IMR-90 (cell line): ENCODE data around the gene EXOC4. TPM values are rescaled to one million over a fixed set of nuclear protein-coding genes. Genes with fewer than 3 reads are reported as not detected.

Source experiments
- ATAC-seq: fragments of 200-7000 bp; cut with Tn5 transposase; 2 replicates; pipeline ENCODE4 v1.9.1; 2020; ENCODE audit warnings: low read depth, mild to moderate bottlenecking, moderate library complexity
- BruUV-seq: library from RNA; stranded (reverse); fragments of 400-500 nt; replicated peaks from 2 replicates; lab custom pipeline; 2021; lab: Mats Ljungman, UMichigan
- CTCF ChIA-PET: fragments of 300-600 bp; formaldehyde crosslinking; extraction: SDS; loops from one replicate; lab custom pipeline; 2021; ENCODE audit warnings: antibody characterized with exemption; lab: Yijun Ruan, JAX
- POLR2A ChIA-PET: fragments of 300-600 bp; sonication (Branson Sonifier 250); formaldehyde crosslinking; loops from one replicate; lab custom pipeline; 2022; ENCODE audit warnings: antibody characterized with exemption; ENCODE audit not compliant: unreplicated experiment; lab: Charles Lee
- DNase-seq: peaks from one replicate; pipeline ENCODE4 v3.0.0; 2013
- H2AFZ ChIP-seq: replicated peaks from 2 replicates; pipeline ENCODE3; 2013; ENCODE audit warnings: low read length, mild to moderate bottlenecking; ENCODE audit not compliant: poor library complexity
- H2AK5ac ChIP-seq: 2 replicates; pipeline ENCODE4 v1.6.1; 2013; ENCODE audit warnings: low read depth, low read length, inconsistent platforms
- H2AK9ac ChIP-seq: replicated peaks from 2 replicates; pipeline ENCODE3; 2013; ENCODE audit warnings: mild to moderate bottlenecking, low read depth, low read length, moderate library complexity; ENCODE audit not compliant: poor library complexity
- H2BK120ac ChIP-seq: 2 replicates; pipeline ENCODE4 v1.6.1; 2013; ENCODE audit warnings: low read depth, low read length, inconsistent platforms
- H2BK15ac ChIP-seq: 3 replicates; pipeline ENCODE4 v1.6.1; 2013; ENCODE audit warnings: low read depth, low read length, inconsistent platforms
- H2BK20ac ChIP-seq: 2 replicates; pipeline ENCODE4 v1.6.1; 2013; ENCODE audit warnings: low read depth, mild to moderate bottlenecking, inconsistent platforms, low read length, moderate library complexity
- H2BK5ac ChIP-seq: 2 replicates; pipeline ENCODE4 v1.6.1; 2013; ENCODE audit warnings: mild to moderate bottlenecking, low read depth, low read length, inconsistent platforms; ENCODE audit not compliant: poor library complexity, severe bottlenecking
- H3K14ac ChIP-seq: replicated peaks from 2 replicates; pipeline ENCODE4 v1.6.1; 2013; ENCODE audit warnings: low read depth, low read length, inconsistent platforms
- H3K18ac ChIP-seq: 2 replicates; pipeline ENCODE4 v1.6.1; 2013; ENCODE audit warnings: low read depth, low read length, control low read depth
- H3K23ac ChIP-seq: 2 replicates; pipeline ENCODE4 v1.6.1; 2013; ENCODE audit warnings: low read depth, low read length, inconsistent platforms
- H3K27ac ChIP-seq: 2 replicates; pipeline ENCODE4 v1.5.1; 2013; ENCODE audit warnings: mild to moderate bottlenecking, control low read depth, low read length; ENCODE audit not compliant: insufficient read depth
- H3K27me3 ChIP-seq: 2 replicates; pipeline ENCODE4 v1.6.1; 2013; ENCODE audit warnings: low read length; ENCODE audit not compliant: control insufficient read depth, insufficient read depth
- H3K36me3 ChIP-seq: 2 replicates; pipeline ENCODE4 v1.6.1; 2013; ENCODE audit warnings: low read length, mixed read lengths; ENCODE audit not compliant: control insufficient read depth, insufficient read depth
- H3K4ac ChIP-seq: 2 replicates; pipeline ENCODE4 v1.6.1; 2013; ENCODE audit warnings: low read depth, low read length, inconsistent platforms
- H3K4me1 ChIP-seq: 2 replicates; pipeline ENCODE4 v1.6.1; 2013; ENCODE audit warnings: low read length, mixed read lengths; ENCODE audit not compliant: control insufficient read depth, insufficient read depth
- H3K4me2 ChIP-seq: 2 replicates; pipeline ENCODE4 v1.6.1; 2013; ENCODE audit warnings: low read depth, mild to moderate bottlenecking, control low read depth, low read length, moderate library complexity
- H3K4me3 ChIP-seq: 2 replicates; pipeline ENCODE4 v1.5.1; 2013; ENCODE audit warnings: low read depth, mild to moderate bottlenecking, control low read depth, low read length, moderate library complexity; ENCODE audit not compliant: insufficient read depth
- H3K56ac ChIP-seq: 2 replicates; pipeline ENCODE4 v1.6.1; 2013; ENCODE audit warnings: low read length, inconsistent platforms; ENCODE audit not compliant: insufficient read depth; ENCODE audit errors: extremely low read depth
- H3K79me1 ChIP-seq, 2 experiments: 2 replicates each; pipeline ENCODE4 v1.6.1; 2013; ENCODE audit warnings: low read length in 2 of 2, inconsistent platforms in 1 of 2, low read depth in 1 of 2
- H3K9ac ChIP-seq: 2 replicates; pipeline ENCODE4 v1.6.1; 2013; ENCODE audit warnings: low read depth, low read length, control low read depth
- H3K9me1 ChIP-seq: 2 replicates; pipeline ENCODE4 v1.6.1; 2013; ENCODE audit warnings: low read length, inconsistent platforms; ENCODE audit not compliant: insufficient read depth
- H3K9me3 ChIP-seq: 2 replicates; pipeline ENCODE4 v1.6.1; 2013; ENCODE audit warnings: low read length; ENCODE audit not compliant: control insufficient read depth, insufficient read depth
- H4K20me1 ChIP-seq: 2 replicates; pipeline ENCODE4 v1.6.1; 2013; ENCODE audit warnings: low read length, inconsistent platforms; ENCODE audit not compliant: insufficient read depth
- H4K5ac ChIP-seq: 2 replicates; pipeline ENCODE4 v1.6.1; 2013; ENCODE audit warnings: mild to moderate bottlenecking, low read depth, low read length, control low read depth
- H4K8ac ChIP-seq, 2 experiments: 2 replicates each; pipeline ENCODE4 v1.6.1; 2013; ENCODE audit warnings: low read depth in 2 of 2, low read length in 2 of 2, control low read depth in 1 of 2, inconsistent platforms in 1 of 2
- H4K91ac ChIP-seq: 2 replicates; pipeline ENCODE4 v1.6.1; 2013; ENCODE audit warnings: low read depth, low read length, inconsistent platforms; ENCODE audit not compliant: insufficient read depth
- CEBPB ChIP-seq: IDR thresholded peaks from 2 replicates; pipeline ENCODE4 v1.6.1; 2012; ENCODE audit warnings: low read depth, low read length, improper control_type of control experiment
- CHD1 ChIP-seq: IDR thresholded peaks from 2 replicates; pipeline ENCODE4 v1.6.1; 2012; ENCODE audit warnings: low read depth, low read length, improper control_type of control experiment
- CTCF ChIP-seq: conservative IDR thresholded peaks from 2 replicates; pipeline ENCODE4 v1.5.1; 2012; ENCODE audit warnings: mild to moderate bottlenecking, low read depth, low read length, improper control_type of control experiment
- ELK1 ChIP-seq: fragments of 150-350 bp; IDR thresholded peaks from 2 replicates; pipeline ENCODE4 v1.6.1; 2016; ENCODE audit warnings: low read depth, mild to moderate bottlenecking, low read length, moderate library complexity, borderline replicate concordance
- FOS ChIP-seq: fragments of 150-350 bp; IDR thresholded peaks from 2 replicates; pipeline ENCODE4 v1.6.1; 2016; ENCODE audit warnings: low read depth, low read length
- MAFK ChIP-seq: IDR thresholded peaks from 2 replicates; pipeline ENCODE4 v1.6.1; 2012; ENCODE audit warnings: low read depth, low read length, improper control_type of control experiment
- MAZ ChIP-seq: IDR thresholded peaks from 2 replicates; pipeline ENCODE4 v1.6.1; 2012; ENCODE audit warnings: low read depth, mild to moderate bottlenecking, low read length, improper control_type of control experiment, moderate library complexity, borderline replicate concordance
- NFE2L2 ChIP-seq: fragments of 150-350 bp; IDR thresholded peaks from 2 replicates; pipeline ENCODE4 v1.6.1; 2016; ENCODE audit warnings: low read depth, mild to moderate bottlenecking, low read length
- POLR2A ChIP-seq: IDR thresholded peaks from 2 replicates; pipeline ENCODE4 v1.6.1; 2012; ENCODE audit warnings: mild to moderate bottlenecking, low read depth, low read length
- RCOR1 ChIP-seq: IDR thresholded peaks from 2 replicates; pipeline ENCODE4 v1.6.1; 2012; ENCODE audit warnings: mild to moderate bottlenecking, low read length, improper control_type of control experiment; ENCODE audit not compliant: insufficient replicate concordance
- SMC3 ChIP-seq: fragments of 150-350 bp; IDR thresholded peaks from 2 replicates; pipeline ENCODE4 v1.6.1; 2016; ENCODE audit warnings: low read depth, mild to moderate bottlenecking, antibody characterized with exemption, low read length, moderate library complexity
- USF2 ChIP-seq: fragments of 150-350 bp; IDR thresholded peaks from 2 replicates; pipeline ENCODE4 v1.6.1; 2017; ENCODE audit warnings: mild to moderate bottlenecking, antibody characterized with exemption, low read length, low read depth
- WGBS, 2 experiments: methylation state at CpG; one replicate each; pipeline versions ENCODE4 v1.1.5 to v1.1.7; 2013; ENCODE audit warnings: missing lambda C conversion rate in 2 of 2; ENCODE audit not compliant: insufficient read length in 1 of 2; ENCODE audit errors: extremely low coverage in 2 of 2; 5-methylcytosine and 5-hydroxymethylcytosine counted together
- dilution Hi-C: fragments of 300-500 bp; cut with HindIII; formaldehyde crosslinking; loops from one replicate; pipeline ENCODE4 v1.14.3; 2018; ENCODE audit warnings: low sequenced_read_pairs; ENCODE audit not compliant: unreplicated experiment
- in situ Hi-C: fragments of 300-500 bp; cut with MboI; formaldehyde crosslinking; loops from 3 replicates; pipeline ENCODE4 v1.14.3; 2019; ENCODE audit warnings: low sequenced_read_pairs, inconsistent platforms, mixed read lengths
- intact Hi-C: fragments of 100-400 bp; cut with micrococcal nuclease; formaldehyde crosslinking; loops from 2 replicates; pipeline ENCODE4 v1.10.0; 2022
- polyA plus RNA-seq, 3 experiments: library from polyadenylated mRNA; depleted of rRNA; stranded (reverse); fragments of >200 nt; gene quantifications; 2 replicates each; pipeline ENCODE4 v1.2.3, GENCODE V29; 2012; ENCODE audit warnings: low replicate concordance in 1 of 3
- total RNA-seq: library from RNA; depleted of rRNA; stranded (reverse); fragments of >200 nt; gene quantifications from 2 replicates; pipeline ENCODE4 v1.2.3, GENCODE V29; 2012

Gene EXOC4
- total and polyA plus RNA-seq, 2 of the 4 experiments (the other 2 are of a cell fraction) = 25.4 to 94.6 TPM

GRCh38 chr7:133674079-133674763 is 421.3 kb downstream of the EXOC4 start:
- no peaks in the 10 kb centered on the region for H3K36me3 ChIP-seq
- no peak overlapping the region for H2AK9ac ChIP-seq
- H4K91ac ChIP-seq = no peak overlapping the region
- no peak overlapping the region for H3K18ac ChIP-seq
- no peak overlapping the region for H3K4me3 ChIP-seq
- H3K27me3 ChIP-seq = no peaks in the 10 kb centered on the region
- no peak overlapping the region for H4K5ac ChIP-seq
- intact Hi-C loops (no loop called here), in situ Hi-C loops (no loop called here), dilution Hi-C loops (no loop called here)
- no peak overlapping the region for H3K4me2 ChIP-seq
- no peaks in the 10 kb centered on the region for H4K20me1 ChIP-seq
- H2BK15ac ChIP-seq = no peak overlapping the region
- POLR2A ChIA-PET = no interaction called here
- H2BK5ac ChIP-seq = no peak overlapping the region
- H3K56ac ChIP-seq = no peak overlapping the region
- no peak overlapping the region for H3K27ac ChIP-seq
- ATAC-seq (no peak), DNase-seq (no peak)
- CTCF ChIA-PET = no interaction called here
- H2AK5ac ChIP-seq = no peak overlapping the region
- no peaks in the 10 kb centered on the region for H3K4me1 ChIP-seq
- no peaks in the 10 kb centered on the region for H3K9me3 ChIP-seq
- H3K23ac ChIP-seq = no peak overlapping the region
- no peak overlapping the region for H4K8ac ChIP-seq
- no peak for TF ChIP-seq CTCF
- TF ChIP-seq NFE2L2 = no peak
- no peak for TF ChIP-seq MAFK
- no peak for TF ChIP-seq POLR2A
- TF ChIP-seq FOS = no peak
- TF ChIP-seq CHD1 = no peak
- no peak for TF ChIP-seq SMC3
- TF ChIP-seq MAZ = no peak
- TF ChIP-seq CEBPB = no peak
- TF ChIP-seq RCOR1 = no peak
- TF ChIP-seq ELK1 = no peak
- no peak for TF ChIP-seq USF2
- H3K9me1 ChIP-seq = no peaks in the 10 kb centered on the region
- no peak overlapping the region for H2BK120ac ChIP-seq
- no peak overlapping the region for H2BK20ac ChIP-seq
- H2AFZ ChIP-seq = no peak overlapping the region
- H3K4ac ChIP-seq = no peak overlapping the region
- peaks cover 0 to 4% of the 10 kb centered on the region in 2 experiments; a peak in 1 of 4 replicates for H3K79me1 ChIP-seq
- WGBS, 2 experiments = no CpG with 5 or more reads among the region's 2 CpGs
- H3K9ac ChIP-seq = no peak overlapping the region
- BruUV-seq = no TSS peak
- no peak overlapping the region for H3K14ac ChIP-seq
